Cardiac muscle cell (in vitro differentiated cells and primary cell): ENCODE results near the gene ZMYND8. TPM values are rescaled to one million over a fixed set of nuclear protein-coding genes. Genes with fewer than 3 reads are reported as not detected.
A peak's percentile ranks its signal among the peaks of the same experiment; 100 is the strongest.

Experiments used
- DNase-seq, 2 donors: peaks; one replicate each; pipeline versions ENCODE4 v3.0.0 to v3.0.0-alpha.2; 2010 to 2017; ENCODE audit warnings: low read depth in 1 of 2, low spot score in 1 of 2
- H3K27ac ChIP-seq: fragments of 200-600 bp; sonication (generic); 2 replicates; pipeline ENCODE4 v1.5.1; 2016
- H3K27me3 ChIP-seq: fragments of 200-600 bp; sonication (generic); 2 replicates; pipeline ENCODE4 v1.6.0; 2016; ENCODE audit warnings: control low read depth
- H3K36me3 ChIP-seq: fragments of 200-600 bp; sonication (generic); 2 replicates; pipeline ENCODE4 v1.5.1; 2016; ENCODE audit warnings: control low read depth
- H3K4me1 ChIP-seq: fragments of 200-600 bp; sonication (generic); 2 replicates; pipeline ENCODE4 v1.8.1; 2017; ENCODE audit warnings: low read depth, mild to moderate bottlenecking, mixed run types
- H3K4me3 ChIP-seq: fragments of 200-600 bp; sonication (generic); 2 replicates; pipeline ENCODE4 v1.5.1; 2016; ENCODE audit warnings: mild to moderate bottlenecking
- H3K9me3 ChIP-seq: fragments of 200-600 bp; sonication (generic); 2 replicates; pipeline ENCODE4 v1.5.1; 2017; ENCODE audit warnings: low read depth, mild to moderate bottlenecking, control low read depth
- polyA plus RNA-seq: library from polyadenylated mRNA; unstranded; fragments of >200 nt; fragmentation: Nextera tagmentation; extraction: Ambion mirVana; gene quantifications from 2 replicates; pipeline ENCODE4 v1.2.1, GENCODE V29; 2016
- total RNA-seq: library from RNA; depleted of rRNA; stranded (reverse); fragments of >200 nt; gene quantifications from 2 replicates; pipeline ENCODE4 v1.2.3, GENCODE V29; 2016
- TF ChIP-seq, protein P1 (sequence below): IDR thresholded peaks from 2 replicates; pipeline ENCODE4 v1.5.1; 2012; ENCODE audit warnings: low read depth, mild to moderate bottlenecking, low read length

Gene ZMYND8
- total and polyA plus RNA-seq, 2 experiments from 2014 or later = 27.5 to 45.0 TPM

DNA sequence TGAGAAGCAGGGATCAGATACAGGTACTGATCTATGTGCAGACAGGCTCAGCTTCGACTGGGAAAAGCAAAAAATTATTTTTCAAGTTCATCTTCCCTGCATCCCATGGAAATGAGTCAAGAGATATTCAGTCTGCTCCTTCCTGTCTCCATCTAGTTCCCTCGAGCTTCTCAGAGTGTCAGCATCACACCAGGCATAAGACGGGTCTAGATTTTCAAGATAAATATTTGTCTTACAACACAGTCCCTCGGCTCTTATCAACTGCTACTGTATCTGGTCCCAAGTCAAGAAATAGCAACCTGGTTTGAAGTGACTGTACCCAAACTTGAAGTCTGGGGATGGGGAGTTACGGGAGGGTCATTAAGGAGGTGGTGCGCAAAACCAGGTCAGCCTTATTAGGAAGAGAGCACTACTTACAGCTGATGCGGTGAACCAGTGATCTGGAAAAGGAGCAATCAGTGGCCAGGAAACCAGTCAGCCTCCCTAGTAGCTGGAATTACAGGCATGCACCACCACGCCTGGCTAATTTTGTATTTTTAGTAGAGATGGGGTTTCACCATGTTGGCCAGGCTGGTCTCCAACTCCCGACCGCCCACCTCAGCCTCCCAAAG, 29.7 kb downstream of the ZMYND8 start:
- no peak overlapping the region for H3K27ac ChIP-seq
- no peaks in the 10 kb centered on the region for H3K36me3 ChIP-seq
- DNase-seq = peak in 1 of 2 donors; percentile 48
- peaks cover 6% of the 10 kb centered on the region for H3K4me1 ChIP-seq
- no peaks in the 10 kb centered on the region for H3K9me3 ChIP-seq
- H3K4me3 ChIP-seq = no peak overlapping the region
- TF ChIP-seq, protein P1, sequence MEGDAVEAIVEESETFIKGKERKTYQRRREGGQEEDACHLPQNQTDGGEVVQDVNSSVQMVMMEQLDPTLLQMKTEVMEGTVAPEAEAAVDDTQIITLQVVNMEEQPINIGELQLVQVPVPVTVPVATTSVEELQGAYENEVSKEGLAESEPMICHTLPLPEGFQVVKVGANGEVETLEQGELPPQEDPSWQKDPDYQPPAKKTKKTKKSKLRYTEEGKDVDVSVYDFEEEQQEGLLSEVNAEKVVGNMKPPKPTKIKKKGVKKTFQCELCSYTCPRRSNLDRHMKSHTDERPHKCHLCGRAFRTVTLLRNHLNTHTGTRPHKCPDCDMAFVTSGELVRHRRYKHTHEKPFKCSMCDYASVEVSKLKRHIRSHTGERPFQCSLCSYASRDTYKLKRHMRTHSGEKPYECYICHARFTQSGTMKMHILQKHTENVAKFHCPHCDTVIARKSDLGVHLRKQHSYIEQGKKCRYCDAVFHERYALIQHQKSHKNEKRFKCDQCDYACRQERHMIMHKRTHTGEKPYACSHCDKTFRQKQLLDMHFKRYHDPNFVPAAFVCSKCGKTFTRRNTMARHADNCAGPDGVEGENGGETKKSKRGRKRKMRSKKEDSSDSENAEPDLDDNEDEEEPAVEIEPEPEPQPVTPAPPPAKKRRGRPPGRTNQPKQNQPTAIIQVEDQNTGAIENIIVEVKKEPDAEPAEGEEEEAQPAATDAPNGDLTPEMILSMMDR = no peak
- H3K27me3 ChIP-seq = no peaks in the 10 kb centered on the region

- H3K36me3 ChIP-seq = no peaks in the 10 kb centered on the region
- no peak for DNase-seq
- no peaks in the 10 kb centered on the region for H3K27me3 ChIP-seq
- no peak overlapping the region for H3K27ac ChIP-seq
- peaks cover 12% of the 10 kb centered on the region for H3K4me1 ChIP-seq
- H3K9me3 ChIP-seq = no peaks in the 10 kb centered on the region
- H3K4me3 ChIP-seq = no peak overlapping the region
- TF ChIP-seq, protein P1 = no peak
Observed at GRCh38 chr20:47325242-47325641, 31.3 kb downstream of the ZMYND8 start.

- Histone ChIP-seq H3K27ac (peak overlapping the region; percentile 97), H3K4me3 (no peak overlapping the region), H3K9me3 (no peaks in the 10 kb centered on the region), H3K4me1 (peaks cover 40% of the 10 kb centered on the region), H3K27me3 (no peaks in the 10 kb centered on the region), H3K36me3 (no peaks in the 10 kb centered on the region)
- TF ChIP-seq, protein P1 = no peak
- DNase-seq = no peak
Observed at GRCh38 chr20:47320990-47321805, 35.3 kb downstream of the ZMYND8 start.

GRCh38 chr20:47319517-47320252, 36.8 kb downstream of the ZMYND8 start:
- Histone ChIP-seq H3K4me1 (peaks cover 52% of the 10 kb centered on the region), H3K27me3 (no peaks in the 10 kb centered on the region), H3K36me3 (no peaks in the 10 kb centered on the region), H3K4me3 (no peak overlapping the region), H3K9me3 (no peaks in the 10 kb centered on the region), H3K27ac (peak overlapping the region; percentile 97)
- peak; percentile 41 to 96 for DNase-seq
- TF ChIP-seq, protein P1 = no peak

DNA sequence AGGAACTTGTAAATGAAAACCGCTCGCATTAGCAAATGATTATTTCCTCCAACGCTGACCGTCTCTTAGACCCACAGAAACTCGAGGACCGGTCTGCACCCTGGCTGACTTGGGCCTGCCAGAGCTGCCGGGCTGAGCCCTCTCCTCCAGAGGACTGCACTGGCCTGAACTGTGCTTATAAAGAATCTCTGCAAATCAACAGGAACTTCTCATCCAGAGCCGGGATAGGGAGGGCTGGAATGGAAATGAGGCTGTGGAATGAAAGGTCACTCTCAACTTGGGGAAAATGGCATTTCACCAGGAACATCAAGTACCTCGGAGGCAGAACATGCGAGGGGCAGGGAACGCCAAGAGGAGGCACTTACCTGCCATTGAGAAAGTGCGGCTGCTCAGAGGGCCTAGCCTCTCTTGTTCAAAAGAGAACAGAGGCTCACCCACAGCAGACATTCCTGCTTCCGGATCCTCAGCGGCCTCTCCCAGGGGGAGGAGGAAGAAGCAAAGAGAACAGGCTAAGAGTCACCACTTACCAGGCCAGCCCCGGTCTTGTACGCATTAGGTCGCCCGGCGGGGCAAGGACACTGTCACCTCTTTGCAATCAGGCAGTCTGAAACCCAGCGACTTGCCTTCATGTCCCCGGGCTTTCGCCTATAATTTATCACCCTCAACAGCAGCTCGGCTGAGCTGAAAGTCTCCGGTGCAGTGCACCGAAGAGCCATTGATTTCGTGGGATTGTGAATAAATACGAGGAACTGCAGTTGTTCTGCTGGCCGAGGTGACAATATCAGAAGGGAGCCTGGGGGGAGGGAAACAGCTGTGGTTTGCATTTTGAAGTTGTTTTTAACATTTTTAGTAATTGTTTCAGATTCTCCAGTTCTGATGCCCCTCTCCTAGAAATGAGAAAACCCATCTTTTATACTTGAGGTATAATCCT, 37.6 kb downstream of the ZMYND8 start:
- Histone ChIP-seq H3K4me3 (no peak overlapping the region), H3K27ac (peak overlapping the region; percentile 97), H3K4me1 (peaks cover 52% of the 10 kb centered on the region), H3K27me3 (no peaks in the 10 kb centered on the region), H3K36me3 (no peaks in the 10 kb centered on the region), H3K9me3 (no peaks in the 10 kb centered on the region)
- TF ChIP-seq, protein P1 = no peak
- DNase-seq = peak; percentile 84 to 89
